Effector memory CD4-positive, alpha-beta T cell (primary cell): Measurements from ENCODE around the gene ST6GALNAC5.
"Not testable (repeated sequence)": the region's sequence is repeated elsewhere in the genome, so short reads cannot be mapped to it uniquely, and the experiment has no call there.

ENCODE experiments used
- DNase-seq, 3 donors: peaks; one replicate each; pipeline ENCODE4 v3.0.0-alpha.2; 2020
- H3K27ac ChIP-seq: 2 replicates; pipeline ENCODE4 v1.7.0; 2013; ENCODE audit warnings: mild to moderate bottlenecking, low read length, moderate library complexity; ENCODE audit not compliant: insufficient read depth, poor library complexity, severe bottlenecking
- H3K27me3 ChIP-seq: replicated peaks from 2 replicates; pipeline ENCODE4 v1.7.0; 2013; ENCODE audit warnings: mild to moderate bottlenecking, low read length; ENCODE audit not compliant: insufficient read depth, control insufficient read depth, poor library complexity, severe bottlenecking
- H3K36me3 ChIP-seq: 2 replicates; pipeline ENCODE4 v1.7.0; 2013; ENCODE audit warnings: mild to moderate bottlenecking, low read length, moderate library complexity; ENCODE audit not compliant: control insufficient read depth, insufficient read depth
- H3K4me1 ChIP-seq: 2 replicates; pipeline ENCODE4 v1.7.0; 2013; ENCODE audit warnings: low read length, mild to moderate bottlenecking; ENCODE audit not compliant: control insufficient read depth, insufficient read depth, poor library complexity, severe bottlenecking
- H3K4me3 ChIP-seq: 2 replicates; pipeline ENCODE4 v1.7.0; 2013; ENCODE audit warnings: low read length, low read depth, mild to moderate bottlenecking; ENCODE audit not compliant: insufficient read depth, poor library complexity, severe bottlenecking
- H3K9me3 ChIP-seq: 2 replicates; pipeline ENCODE4 v1.7.0; 2013; ENCODE audit warnings: mild to moderate bottlenecking, low read length, moderate library complexity; ENCODE audit not compliant: control insufficient read depth

ST6GALNAC5 gene

DNA sequence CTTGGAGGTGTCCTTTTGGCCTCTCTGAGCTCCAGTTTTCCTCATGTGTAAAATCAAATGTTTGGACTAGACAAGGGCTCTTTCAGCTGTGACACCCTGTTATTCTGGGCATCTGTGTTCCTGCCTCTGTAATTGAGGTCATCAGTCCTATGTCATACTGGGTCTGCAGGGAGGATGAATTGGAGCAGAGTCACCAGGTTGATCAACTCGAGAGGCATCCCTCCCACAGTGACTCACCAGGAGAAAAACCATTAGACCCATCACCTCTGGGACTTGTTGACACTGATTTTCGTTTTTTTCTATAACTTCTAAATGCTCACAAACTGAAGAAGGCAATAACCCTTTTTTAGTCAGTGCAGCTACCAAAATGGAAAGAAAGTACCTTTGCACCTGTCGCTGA is 82.2 kb downstream of the ST6GALNAC5 start:
- Histone ChIP-seq H3K36me3 (no peaks in the 10 kb centered on the region), H3K4me3 (no peak overlapping the region), H3K27me3 (no peaks in the 10 kb centered on the region), H3K9me3 (no peaks in the 10 kb centered on the region), H3K4me1 (no peaks in the 10 kb centered on the region), H3K27ac (no peak overlapping the region)
- DNase-seq, result no peak

DNA sequence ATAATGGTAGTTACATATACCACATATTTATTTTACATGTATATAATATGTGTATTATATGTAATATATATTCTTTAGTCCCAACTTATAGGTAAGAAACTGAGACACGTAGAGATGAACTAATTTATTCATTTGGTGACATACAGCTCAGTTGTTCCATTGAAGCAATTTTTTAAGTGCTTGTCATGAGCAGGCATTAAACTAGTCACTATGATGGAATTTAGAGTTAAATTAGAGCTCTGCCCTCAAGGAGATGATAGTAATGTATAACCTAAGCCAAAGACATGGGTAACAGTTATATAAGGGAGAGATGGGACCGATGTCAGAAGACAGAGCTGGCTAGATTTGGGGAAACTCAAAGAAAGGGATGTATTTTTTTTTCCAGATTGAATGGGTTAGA is 83.0 kb downstream of the ST6GALNAC5 start:
- no peak for DNase-seq
- Histone ChIP-seq H3K27me3 (no peaks in the 10 kb centered on the region), H3K4me1 (no peaks in the 10 kb centered on the region), H3K4me3 (no peak overlapping the region), H3K36me3 (no peaks in the 10 kb centered on the region), H3K9me3 (no peaks in the 10 kb centered on the region), H3K27ac (no peak overlapping the region)

DNA sequence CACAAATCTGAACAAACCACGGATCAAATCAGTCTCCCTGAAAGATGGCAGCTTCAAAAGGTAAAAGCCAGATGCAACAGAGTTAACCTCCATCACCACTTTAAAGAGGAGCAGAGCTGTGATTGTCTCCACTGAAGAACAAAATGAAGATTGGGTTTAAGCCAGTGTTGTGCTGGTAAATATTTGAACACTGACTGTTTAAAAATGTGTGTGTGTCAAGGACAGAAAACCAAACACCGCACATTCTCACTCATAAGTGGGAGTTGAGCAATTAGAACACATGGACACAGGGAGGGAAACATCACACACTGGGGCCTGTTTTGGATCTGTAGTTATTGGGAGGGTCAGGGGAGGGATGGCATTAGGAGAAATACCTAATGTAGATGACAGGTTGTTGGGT is 83.9 kb downstream of the ST6GALNAC5 start:
- H3K4me3 ChIP-seq, result no peak overlapping the region
- no peaks in the 10 kb centered on the region for H3K36me3 ChIP-seq
- no peaks in the 10 kb centered on the region for H3K4me1 ChIP-seq
- no peaks in the 10 kb centered on the region for H3K9me3 ChIP-seq
- DNase-seq, result no peak
- H3K27me3 ChIP-seq, result no peaks in the 10 kb centered on the region
- no peak overlapping the region for H3K27ac ChIP-seq

DNA sequence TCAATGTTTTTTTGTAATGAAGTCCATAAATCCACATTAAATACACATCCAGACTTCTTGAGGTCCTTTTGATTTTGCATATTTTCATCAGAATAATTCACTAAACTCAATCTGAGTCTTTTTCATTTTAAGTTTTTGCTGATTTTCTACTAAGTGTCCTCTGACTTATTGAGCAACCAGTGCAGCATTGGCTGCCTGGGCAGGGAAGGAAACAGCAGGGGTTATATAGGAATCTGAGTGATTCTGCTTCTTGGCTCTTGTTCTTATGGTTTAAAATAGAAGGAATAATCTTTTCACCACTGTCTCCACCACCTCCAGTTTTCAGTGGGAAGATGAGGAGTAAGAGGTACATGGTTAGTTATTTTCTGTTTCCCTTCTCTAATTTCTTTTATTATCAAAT is 88.4 kb downstream of the ST6GALNAC5 start:
- Histone ChIP-seq H3K9me3 (no peaks in the 10 kb centered on the region), H3K36me3 (no peaks in the 10 kb centered on the region), H3K27ac (no peak overlapping the region), H3K4me1 (no peaks in the 10 kb centered on the region), H3K4me3 (no peak overlapping the region), H3K27me3 (no peaks in the 10 kb centered on the region)
- DNase-seq, result no peak

DNA sequence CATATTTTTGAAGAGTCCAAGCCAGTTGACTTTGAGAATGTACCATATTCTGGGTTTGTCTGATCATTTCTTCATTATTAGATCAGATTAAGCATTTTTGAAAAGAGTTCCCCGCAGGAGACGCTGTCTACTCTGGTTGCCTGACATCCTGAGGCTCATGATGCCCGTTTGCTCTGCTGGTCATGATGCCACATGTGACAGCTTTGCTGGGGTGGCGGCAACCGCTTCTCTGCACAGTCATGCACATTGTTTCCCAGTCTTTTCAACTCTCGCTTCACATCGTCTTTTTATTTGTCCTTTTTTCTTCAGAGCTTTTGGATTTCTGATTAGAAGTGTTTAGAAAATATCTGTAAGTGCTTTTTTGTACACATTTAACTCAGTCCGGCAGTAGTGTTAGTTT is 90.7 kb downstream of the ST6GALNAC5 start:
- H3K4me1 ChIP-seq, result no peaks in the 10 kb centered on the region
- no peaks in the 10 kb centered on the region for H3K27me3 ChIP-seq
- DNase-seq, result no peak
- no peak overlapping the region for H3K27ac ChIP-seq
- H3K36me3 ChIP-seq, result no peaks in the 10 kb centered on the region
- no peak overlapping the region for H3K4me3 ChIP-seq
- no peaks in the 10 kb centered on the region for H3K9me3 ChIP-seq

DNA sequence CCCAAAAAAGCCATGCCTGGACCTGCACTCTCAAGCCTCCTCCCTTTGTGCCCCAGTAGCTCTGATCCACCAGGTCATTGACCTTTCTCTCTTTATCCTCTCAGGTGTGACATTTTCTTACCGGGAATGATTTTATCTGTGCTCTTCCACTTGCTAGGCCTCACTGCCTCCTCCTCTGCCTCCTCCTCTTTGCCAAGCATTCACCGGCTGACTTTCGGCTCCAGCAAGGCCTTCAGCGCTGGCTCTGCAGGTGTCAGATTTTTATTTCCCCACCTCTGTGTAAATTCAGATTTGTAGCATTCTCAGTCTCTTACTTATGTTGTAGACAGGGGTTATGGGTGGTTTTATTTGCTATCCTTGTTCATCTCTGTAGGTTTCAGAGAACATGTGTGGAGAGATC is 91.5 kb downstream of the ST6GALNAC5 start:
- Histone ChIP-seq H3K36me3 (no peaks in the 10 kb centered on the region), H3K9me3 (no peaks in the 10 kb centered on the region), H3K27ac (no peak overlapping the region), H3K4me3 (no peak overlapping the region), H3K4me1 (no peaks in the 10 kb centered on the region), H3K27me3 (no peaks in the 10 kb centered on the region)
- DNase-seq, result no peak

DNA sequence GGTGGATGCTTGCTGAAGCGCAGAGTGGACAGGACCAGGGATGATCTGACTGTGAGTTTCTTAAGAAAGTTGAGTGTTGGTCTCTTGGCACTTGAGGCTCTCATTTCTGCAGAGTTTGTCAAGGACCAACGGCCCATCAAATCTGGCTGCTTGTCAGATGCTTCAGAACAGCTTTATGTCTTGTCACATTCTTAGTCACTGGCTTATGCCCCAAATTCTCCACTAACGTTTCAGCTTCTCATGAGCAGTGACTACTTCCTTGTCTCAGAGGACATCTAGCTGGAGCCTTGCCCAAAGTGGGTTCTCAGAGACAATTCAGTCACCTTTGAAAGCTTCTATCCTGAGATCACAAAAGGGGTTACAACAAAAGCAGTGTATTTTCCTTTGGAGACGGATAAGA is 92.3 kb downstream of the ST6GALNAC5 start:
- Histone ChIP-seq H3K27me3 (no peaks in the 10 kb centered on the region), H3K4me1 (no peaks in the 10 kb centered on the region), H3K27ac (no peak overlapping the region), H3K9me3 (no peaks in the 10 kb centered on the region), H3K36me3 (no peaks in the 10 kb centered on the region), H3K4me3 (no peak overlapping the region)
- DNase-seq, result no peak

DNA sequence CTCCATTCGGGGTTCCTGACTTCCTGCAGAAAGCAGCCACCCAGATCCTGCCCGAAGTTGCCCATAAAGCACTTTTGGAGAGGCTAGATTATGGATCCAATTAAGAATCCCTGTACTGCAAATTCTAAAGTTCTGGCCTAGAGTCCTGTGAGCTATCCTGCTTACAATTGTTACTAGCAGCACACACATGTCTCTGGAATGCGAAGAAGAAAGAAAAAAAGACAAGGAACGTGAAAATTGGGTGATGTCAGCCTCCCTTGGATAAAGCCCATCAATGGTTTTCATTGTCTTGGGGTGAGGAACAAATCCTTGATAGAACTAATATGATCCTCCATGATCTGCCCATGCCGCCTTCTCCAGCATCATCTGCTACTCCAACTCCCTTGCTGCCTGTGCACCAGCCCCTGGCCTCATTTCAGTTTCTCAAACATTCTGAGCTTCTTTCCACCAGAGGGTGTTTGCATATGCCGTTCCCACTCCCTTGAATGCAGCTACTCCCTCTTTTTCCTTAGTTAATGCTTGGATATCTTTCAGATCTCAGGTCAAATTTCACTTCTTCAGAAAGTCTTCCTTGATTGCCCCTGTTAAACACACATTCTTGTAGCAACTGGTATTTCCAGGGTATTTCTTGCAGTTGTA is 94.0 kb downstream of the ST6GALNAC5 start:
- Histone ChIP-seq H3K36me3 (no peaks in the 10 kb centered on the region), H3K4me3 (no peak overlapping the region), H3K27ac (no peak overlapping the region), H3K27me3 (no peaks in the 10 kb centered on the region), H3K9me3 (no peaks in the 10 kb centered on the region), H3K4me1 (no peaks in the 10 kb centered on the region)
- no peak for DNase-seq

DNA sequence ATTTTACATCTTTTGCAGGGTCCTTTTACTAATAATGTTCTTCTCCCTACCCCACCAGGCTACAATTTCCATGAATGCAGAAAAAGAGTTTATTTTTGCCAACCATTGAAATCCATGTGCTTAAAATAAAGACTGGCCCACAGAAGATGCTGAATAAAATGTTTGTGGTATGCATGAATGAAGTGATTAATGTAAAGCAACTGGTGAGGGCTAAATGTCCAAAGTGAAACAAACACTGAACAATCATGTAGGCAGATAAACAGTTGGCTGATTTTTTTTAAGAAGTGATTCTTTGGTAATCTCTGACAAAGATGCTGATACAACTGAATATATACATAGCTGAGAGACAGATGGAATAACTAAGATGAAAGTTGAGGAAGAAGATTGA is 94.5 kb downstream of the ST6GALNAC5 start:
- Histone ChIP-seq H3K4me3 (no peak overlapping the region), H3K27ac (no peak overlapping the region), H3K36me3 (no peaks in the 10 kb centered on the region), H3K27me3 (no peaks in the 10 kb centered on the region), H3K9me3 (no peaks in the 10 kb centered on the region), H3K4me1 (no peaks in the 10 kb centered on the region)
- no peak for DNase-seq

DNA sequence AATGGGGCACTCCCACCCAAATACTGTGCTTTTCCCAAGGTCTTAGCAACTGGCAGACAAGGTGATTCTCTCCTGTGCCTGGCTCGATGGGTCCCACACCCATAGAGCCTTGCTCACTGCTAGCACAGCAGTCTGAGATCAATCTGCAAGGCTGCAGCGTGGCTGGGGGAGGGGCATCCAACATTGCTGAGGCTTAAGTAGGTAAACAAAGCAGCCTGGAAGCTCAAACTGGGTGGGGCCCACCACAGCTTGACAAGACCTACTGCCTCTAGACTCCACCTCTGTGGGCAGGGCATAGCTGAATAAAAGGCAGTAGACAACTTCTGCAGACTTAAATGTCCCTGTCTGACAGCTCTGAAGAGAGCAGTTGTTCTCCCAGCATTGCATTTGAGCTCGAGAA is 114.0 kb downstream of the ST6GALNAC5 start:
- H3K9me3 ChIP-seq, H3K27ac ChIP-seq, H3K4me3 ChIP-seq, H3K4me1 ChIP-seq, DNase-seq, H3K36me3 ChIP-seq, H3K27me3 ChIP-seq: not testable (repeated sequence)

DNA sequence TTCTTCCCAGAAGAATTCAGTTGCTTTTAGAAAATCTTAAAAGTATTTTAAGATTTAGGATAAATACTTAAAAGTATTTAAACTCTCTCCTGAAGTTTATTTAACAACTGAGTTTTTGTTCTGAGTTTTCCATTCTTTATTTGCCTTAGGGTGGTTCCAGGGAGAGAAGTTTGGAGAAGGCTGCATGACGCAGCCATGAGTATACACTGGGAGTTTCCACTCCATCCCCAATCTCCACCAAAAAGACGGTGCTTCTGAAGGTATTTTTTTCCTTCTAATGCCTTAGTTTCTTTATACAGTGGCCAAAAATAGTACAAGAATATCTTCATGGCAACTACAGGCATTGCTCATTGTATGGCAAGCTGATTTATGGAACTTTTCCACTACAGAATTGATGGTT is 122.7 kb downstream of the ST6GALNAC5 start:
- H3K4me1 ChIP-seq, result no peaks in the 10 kb centered on the region
- DNase-seq, result no peak
- H3K27ac ChIP-seq, result no peak overlapping the region
- no peaks in the 10 kb centered on the region for H3K27me3 ChIP-seq
- H3K36me3 ChIP-seq, result no peaks in the 10 kb centered on the region
- H3K9me3 ChIP-seq, result no peaks in the 10 kb centered on the region
- H3K4me3 ChIP-seq, result no peak overlapping the region
